K562 (cell line): Measurements from ENCODE around the gene SUCLG1. TPM values are rescaled to one million over a fixed set of nuclear protein-coding genes. Genes with fewer than 3 reads are reported as not detected.

Source experiments
- ATAC-seq: fragments of 200-7000 bp; cut with Tn5 transposase; 3 replicates; pipeline ENCODE4 v1.9.1; 2020; ENCODE audit warnings: moderate library complexity
- BruUV-seq: library from RNA; stranded (reverse); fragments of 400-500 nt; replicated peaks from 2 replicates; lab custom pipeline; 2021; lab: Mats Ljungman, UMichigan
- CTCF ChIA-PET: fragments of 300-600 bp; formaldehyde crosslinking; extraction: SDS; loops from one replicate; lab custom pipeline; 2021; ENCODE audit warnings: low intra/inter-chr PET ratio; lab: Yijun Ruan, JAX
- POLR2A ChIA-PET: fragments of 300-600, 350-650 bp; sonication (Branson Sonifier 250); formaldehyde crosslinking; extraction: SDS; loops from one replicate; lab custom pipeline; 2021; ENCODE audit warnings: antibody characterized with exemption, inconsistent platforms; lab: Yijun Ruan, JAX
- DNase-seq, 4 experiments: peaks; one replicate each; pipeline versions ENCODE4 v3.0.0 to v3.0.0-alpha.2; 2011 to 2018; ENCODE audit warnings: low spot score in 3 of 4, mixed read lengths in 3 of 4; ENCODE audit errors: extremely low read depth in 1 of 4
- FAIRE-seq: peaks from 2 replicates; lab custom pipeline; 2011; peaks lifted over from hg19 to GRCh38; lab: Jason Lieb, UNC
- H2AFZ ChIP-seq: 2 replicates; pipeline ENCODE4 v1.6.0; 2011; ENCODE audit warnings: low read depth, low read length, control low read depth, inconsistent platforms
- H3K27ac ChIP-seq: fragments of 200-600 bp; 3 replicates; pipeline ENCODE4 v1.8.0; 2011; ENCODE audit warnings: low read depth, mild to moderate bottlenecking, control low read depth, inconsistent platforms, low read length, moderate library complexity, mixed read lengths; ENCODE audit errors: extremely low read depth
- H3K27me3 ChIP-seq, 2 experiments: fragments of 300-600 bp in 1 of 2; 2 replicates in 1 of 2; 3 replicates in 1 of 2; pipeline versions ENCODE4 v1.6.0 to v1.8.0; 2011; ENCODE audit warnings: inconsistent platforms in 2 of 2, low read length in 2 of 2, mild to moderate bottlenecking in 1 of 2, mixed read lengths in 1 of 2, moderate library complexity in 1 of 2; ENCODE audit not compliant: control insufficient read depth in 2 of 2, insufficient read depth in 2 of 2
- H3K36me3 ChIP-seq: fragments of 300-600 bp; 3 replicates; pipeline ENCODE4 v1.8.0; 2011; ENCODE audit warnings: mild to moderate bottlenecking, low read length, inconsistent platforms; ENCODE audit not compliant: control insufficient read depth, insufficient read depth
- H3K4me1 ChIP-seq, 2 experiments: fragments of 200-600 bp in 1 of 2; replicated peaks in 1 of 2; 2 replicates in 1 of 2; 3 replicates in 1 of 2; pipeline versions ENCODE4 v1.5.1 to v1.8.0; 2011; ENCODE audit warnings: inconsistent platforms in 2 of 2, low read length in 2 of 2, mild to moderate bottlenecking in 1 of 2, mixed read lengths in 1 of 2, moderate library complexity in 1 of 2; ENCODE audit not compliant: control insufficient read depth in 2 of 2, insufficient read depth in 2 of 2
- H3K4me2 ChIP-seq: 2 replicates; pipeline ENCODE4 v1.6.1; 2011; ENCODE audit warnings: low read length, control low read depth, inconsistent platforms, mixed read lengths; ENCODE audit not compliant: insufficient read depth
- H3K4me3 ChIP-seq: fragments of 200-600 bp; sonication (generic), shearing (Covaris generic); 2 replicates; pipeline ENCODE4 v1.5.1; 2016; ENCODE audit warnings: control low read depth, inconsistent platforms
- H3K79me2 ChIP-seq: fragments of 200-600 bp; 3 replicates; pipeline ENCODE4 v1.8.0; 2011; ENCODE audit warnings: low read length, inconsistent platforms; ENCODE audit not compliant: control insufficient read depth, insufficient read depth
- H3K9ac ChIP-seq, 2 experiments: 2 replicates each; pipeline versions ENCODE4 v1.6.0 to v1.6.1; 2011; ENCODE audit warnings: low read depth in 2 of 2, low read length in 2 of 2, control low read depth in 1 of 2, inconsistent platforms in 1 of 2, mild to moderate bottlenecking in 1 of 2, mixed read lengths in 1 of 2; ENCODE audit not compliant: insufficient read depth in 1 of 2
- H3K9me1 ChIP-seq: one replicate; pipeline ENCODE4 v1.6.0; 2011; ENCODE audit warnings: inconsistent platforms, mild to moderate bottlenecking, low read length, moderate library complexity; ENCODE audit not compliant: control insufficient read depth, insufficient read depth
- H3K9me3 ChIP-seq: replicated peaks from 2 replicates; pipeline ENCODE4 v1.5.1; 2011; ENCODE audit warnings: low read depth, low read length, inconsistent platforms; ENCODE audit not compliant: control insufficient read depth, insufficient read depth
- H4K20me1 ChIP-seq: replicated peaks from 2 replicates; pipeline ENCODE4 v1.6.1; 2011; ENCODE audit warnings: low read length, inconsistent platforms, mixed read lengths; ENCODE audit not compliant: control insufficient read depth, insufficient read depth
- ASH1L ChIP-seq: fragments of 450-650 bp; IDR thresholded peaks from 2 replicates; pipeline ENCODE4 v1.6.1; 2018; ENCODE audit warnings: borderline replicate concordance, mild to moderate bottlenecking, low read depth; ENCODE audit not compliant: partially characterized antibody
- CHD2 ChIP-seq: IDR thresholded peaks from 2 replicates; pipeline ENCODE4 v1.6.1; 2011; ENCODE audit warnings: low read depth, low read length
- FOXA1 ChIP-seq: fragments of 450-650 bp; IDR thresholded peaks from 2 replicates; pipeline ENCODE4 v1.6.1; 2016; ENCODE audit warnings: mild to moderate bottlenecking, borderline replicate concordance
- PHF8 ChIP-seq: fragments of 200-600 bp; sonication (generic); IDR thresholded peaks from 2 replicates; pipeline ENCODE4 v1.6.1; 2012; ENCODE audit warnings: mixed run types, mild to moderate bottlenecking, inconsistent platforms, low read length, moderate library complexity, borderline replicate concordance
- RFX5 ChIP-seq: IDR thresholded peaks from 2 replicates; pipeline ENCODE4 v1.6.1; 2011; ENCODE audit warnings: low read depth, mild to moderate bottlenecking, improper control_type of control experiment, low read length
- SETDB1 ChIP-seq: IDR thresholded peaks from one replicate; pipeline ENCODE4 v1.6.1; 2012; ENCODE audit warnings: low read length, control low read depth, inconsistent platforms
- SMARCC2 ChIP-seq: fragments of 450-650 bp; IDR thresholded peaks from 2 replicates; pipeline ENCODE4 v1.6.1; 2017; ENCODE audit warnings: antibody characterized with exemption, moderate library complexity, mild to moderate bottlenecking, low read depth
- TAF9B ChIP-seq: fragments of 450-650 bp; IDR thresholded peaks from 2 replicates; pipeline ENCODE4 v1.6.1; 2018; ENCODE audit warnings: mild to moderate bottlenecking; ENCODE audit not compliant: partially characterized antibody
- TCF7 ChIP-seq: sonication (generic); IDR thresholded peaks from 2 replicates; pipeline ENCODE4 v1.6.1; 2016; ENCODE audit warnings: antibody characterized with exemption, borderline replicate concordance
- TCF7L2 ChIP-seq: fragments of 150-350 bp; IDR thresholded peaks from 2 replicates; pipeline ENCODE4 v1.6.1; 2016; ENCODE audit warnings: low read depth, mild to moderate bottlenecking, low read length, moderate library complexity
- TEAD2 ChIP-seq: fragments of 450-650 bp; IDR thresholded peaks from 2 replicates; pipeline ENCODE4 v1.6.1; 2016; ENCODE audit warnings: missing genetic modification characterization, control low read depth, missing compliant biosample characterization
- ZNF263 ChIP-seq: sonication (generic); formaldehyde crosslinking; IDR thresholded peaks from 2 replicates; pipeline ENCODE4 v1.8.0; 2022; ENCODE audit warnings: mild to moderate bottlenecking, missing genetic modification reagents, borderline replicate concordance
- ZNF589 ChIP-seq: fragments of 200-800 bp; sonication (Bioruptor generic); IDR thresholded peaks from 2 replicates; pipeline ENCODE4 v1.6.1; 2016; ENCODE audit warnings: low read depth, missing genetic modification characterization, missing compliant biosample characterization
- WGBS: fragments of 100-300 bp; shearing (Covaris generic); methylation state at CpG from one replicate; pipeline ENCODE4 v1.1.6; 2016; ENCODE audit warnings: low coverage, mixed read lengths; ENCODE audit not compliant: insufficient coverage; ENCODE audit errors: missing lambda C conversion rate; 5-methylcytosine and 5-hydroxymethylcytosine counted together
- in situ Hi-C: fragments of 300-500 bp; cut with MboI; formaldehyde crosslinking; loops from 4 replicates; pipeline ENCODE4 v1.15.0; 2018; ENCODE audit warnings: inconsistent platforms, mixed read lengths
- intact Hi-C: fragments of 100-400 bp; cut with micrococcal nuclease; formaldehyde crosslinking; loops from 2 replicates; pipeline ENCODE4 v1.14.2; 2022
- polyA plus RNA-seq, 8 experiments: library from polyadenylated mRNA; depleted of rRNA in 4 of 8; stranded (reverse) in 5 of 8; unstranded in 3 of 8; fragments of >200 nt; fragmentation: Nextera tagmentation in 2 of 8; fragmentation: Illumina TruSeq in 1 of 8; extraction: Ambion mirVana in 2 of 8; extraction: Trizol in 1 of 8; gene quantifications; 2 replicates each; pipeline versions ENCODE4 v1.2.1 to v1.2.3, GENCODE V29; 2011 to 2014; ENCODE audit warnings: inconsistent platforms in 1 of 8, missing spikeins in 1 of 8
- total RNA-seq, 7 experiments: library from RNA; depleted of rRNA in 6 of 7; stranded (reverse); fragments of >200 nt in 6 of 7; fragmentation: Illumina TruSeq in 2 of 7; extraction: Trizol in 2 of 7; gene quantifications; 2 replicates each; pipeline versions ENCODE4 v1.2.1 to v1.2.3, GENCODE V29; 2011 to 2021; ENCODE audit warnings: low replicate concordance in 1 of 7
- TF ChIP-seq, protein P1 (sequence below), 2 experiments: fragments of 450-650 bp; IDR thresholded peaks; 2 replicates each; pipeline ENCODE4 v1.6.1; 2016
- TF ChIP-seq, protein P2 (sequence below), 2 experiments: fragments of 450-650 bp in 1 of 2; IDR thresholded peaks; 2 replicates each; pipeline ENCODE4 v1.6.1; 2011 to 2017; ENCODE audit warnings: low read depth in 2 of 2, antibody characterized with exemption in 1 of 2, borderline replicate concordance in 1 of 2, low read length in 1 of 2, mild to moderate bottlenecking in 1 of 2, mixed read lengths in 1 of 2; ENCODE audit not compliant: control insufficient read depth in 1 of 2
- TF ChIP-seq, protein P3 (sequence below): fragments of 250-450 bp; sonication (Bioruptor Pico); IDR thresholded peaks from 2 replicates; pipeline ENCODE4 v1.4.0; 2020; ENCODE audit warnings: mild to moderate bottlenecking, moderate library complexity, borderline replicate concordance

The SUCLG1 gene
- total and polyA plus RNA-seq, 9 of the 15 experiments (the other 6 are each of a cell fraction or from before 2014, with no cell fraction given), result 90.5 to 325 (median 115) TPM

DNA sequence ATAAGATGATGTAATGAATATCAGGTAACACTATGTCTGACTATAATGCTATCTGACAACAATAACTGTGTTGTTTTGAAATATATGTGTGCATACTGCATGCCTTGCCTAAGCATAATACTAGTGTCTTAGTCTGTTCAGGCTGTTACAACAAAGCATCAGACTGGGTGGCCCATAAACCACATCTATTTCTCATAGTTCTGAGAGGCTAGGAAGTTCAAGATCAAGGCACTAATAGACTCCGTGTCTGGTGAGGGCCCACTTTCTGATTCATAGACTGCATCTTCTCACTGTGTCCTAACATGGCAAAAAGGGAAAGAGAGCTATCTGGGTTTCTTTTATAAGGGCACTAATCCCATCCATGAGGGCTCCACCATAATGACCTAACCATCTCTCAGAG lies 80.1 kb downstream of the SUCLG1 start (continued):
- TF ChIP-seq ZNF589, result no peak
- TF ChIP-seq CHD2, result no peak
- TF ChIP-seq SETDB1, result no peak
- TF ChIP-seq ZNF263 (CRISPR knock-in tag), result no peak
- no peak for TF ChIP-seq PHF8
- no peak for TF ChIP-seq TAF9B
- TF ChIP-seq, protein P1, sequence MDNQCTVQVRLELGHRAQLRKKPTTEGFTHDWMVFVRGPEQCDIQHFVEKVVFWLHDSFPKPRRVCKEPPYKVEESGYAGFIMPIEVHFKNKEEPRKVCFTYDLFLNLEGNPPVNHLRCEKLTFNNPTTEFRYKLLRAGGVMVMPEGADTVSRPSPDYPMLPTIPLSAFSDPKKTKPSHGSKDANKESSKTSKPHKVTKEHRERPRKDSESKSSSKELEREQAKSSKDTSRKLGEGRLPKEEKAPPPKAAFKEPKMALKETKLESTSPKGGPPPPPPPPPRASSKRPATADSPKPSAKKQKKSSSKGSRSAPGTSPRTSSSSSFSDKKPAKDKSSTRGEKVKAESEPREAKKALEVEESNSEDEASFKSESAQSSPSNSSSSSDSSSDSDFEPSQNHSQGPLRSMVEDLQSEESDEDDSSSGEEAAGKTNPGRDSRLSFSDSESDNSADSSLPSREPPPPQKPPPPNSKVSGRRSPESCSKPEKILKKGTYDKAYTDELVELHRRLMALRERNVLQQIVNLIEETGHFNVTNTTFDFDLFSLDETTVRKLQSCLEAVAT (IDR thresholded peaks at IDR 0.05), result no peak
- TF ChIP-seq TCF7, result no peak

DNA sequence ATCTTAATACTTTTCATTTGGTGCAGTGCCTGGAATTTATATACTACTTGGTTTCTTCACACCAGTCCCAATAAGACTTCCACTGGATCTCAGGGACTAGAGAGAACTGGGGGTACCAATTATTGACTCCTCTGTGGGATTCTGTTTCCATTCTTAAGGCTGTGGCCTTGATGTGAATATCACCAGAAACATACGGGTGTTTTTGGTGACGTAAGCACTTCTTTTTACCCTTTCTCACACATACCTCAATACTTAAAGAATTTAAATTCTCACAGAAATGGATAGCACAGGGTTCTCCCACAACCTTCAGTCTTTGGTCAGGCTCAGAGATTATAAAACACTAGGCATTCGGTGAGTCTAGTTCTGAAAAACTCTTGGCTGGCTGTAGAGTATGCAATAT lies 84.1 kb downstream of the SUCLG1 start:
- FAIRE-seq (no peak), DNase-seq (no peak), ATAC-seq (no peak)
- H3K27ac ChIP-seq, result no peak overlapping the region
- no peak overlapping the region for H3K9ac ChIP-seq
- 0% methylated on average over 3 of the region's 3 CpGs for WGBS
- H2AFZ ChIP-seq, result no peak overlapping the region
- no peaks in the 10 kb centered on the region for H3K79me2 ChIP-seq
- CTCF ChIA-PET, result no interaction called here
- no peak overlapping the region for H3K4me3 ChIP-seq
- POLR2A ChIA-PET, result no interaction called here
- H3K27me3 ChIP-seq, result no peaks in the 10 kb centered on the region
- no peak overlapping the region for H3K4me2 ChIP-seq
- intact Hi-C loops (no loop called here), in situ Hi-C loops (no loop called here)
- no peaks in the 10 kb centered on the region for H3K36me3 ChIP-seq
- no peaks in the 10 kb centered on the region for H3K4me1 ChIP-seq
- H3K9me1 ChIP-seq, result no peaks in the 10 kb centered on the region
- no peaks in the 10 kb centered on the region for H4K20me1 ChIP-seq
- no peaks in the 10 kb centered on the region for H3K9me3 ChIP-seq
- no TSS peak for BruUV-seq
- TF ChIP-seq TEAD2 (tag) (no peak), TCF7L2 (no peak), FOXA1 (no peak), RFX5 (no peak), ASH1L (no peak), SMARCC2 (no peak)
- TF ChIP-seq, protein P2, sequence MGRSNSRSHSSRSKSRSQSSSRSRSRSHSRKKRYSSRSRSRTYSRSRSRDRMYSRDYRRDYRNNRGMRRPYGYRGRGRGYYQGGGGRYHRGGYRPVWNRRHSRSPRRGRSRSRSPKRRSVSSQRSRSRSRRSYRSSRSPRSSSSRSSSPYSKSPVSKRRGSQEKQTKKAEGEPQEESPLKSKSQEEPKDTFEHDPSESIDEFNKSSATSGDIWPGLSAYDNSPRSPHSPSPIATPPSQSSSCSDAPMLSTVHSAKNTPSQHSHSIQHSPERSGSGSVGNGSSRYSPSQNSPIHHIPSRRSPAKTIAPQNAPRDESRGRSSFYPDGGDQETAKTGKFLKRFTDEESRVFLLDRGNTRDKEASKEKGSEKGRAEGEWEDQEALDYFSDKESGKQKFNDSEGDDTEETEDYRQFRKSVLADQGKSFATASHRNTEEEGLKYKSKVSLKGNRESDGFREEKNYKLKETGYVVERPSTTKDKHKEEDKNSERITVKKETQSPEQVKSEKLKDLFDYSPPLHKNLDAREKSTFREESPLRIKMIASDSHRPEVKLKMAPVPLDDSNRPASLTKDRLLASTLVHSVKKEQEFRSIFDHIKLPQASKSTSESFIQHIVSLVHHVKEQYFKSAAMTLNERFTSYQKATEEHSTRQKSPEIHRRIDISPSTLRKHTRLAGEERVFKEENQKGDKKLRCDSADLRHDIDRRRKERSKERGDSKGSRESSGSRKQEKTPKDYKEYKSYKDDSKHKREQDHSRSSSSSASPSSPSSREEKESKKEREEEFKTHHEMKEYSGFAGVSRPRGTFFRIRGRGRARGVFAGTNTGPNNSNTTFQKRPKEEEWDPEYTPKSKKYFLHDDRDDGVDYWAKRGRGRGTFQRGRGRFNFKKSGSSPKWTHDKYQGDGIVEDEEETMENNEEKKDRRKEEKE (IDR thresholded peaks at IDR 0.05; ENCODE audit: borderline replicate concordance in 1 of 2, control insufficient read depth in 1 of 2, low read depth in 2 of 2, low read length in 1 of 2), result no peak
- TF ChIP-seq, protein P3, sequence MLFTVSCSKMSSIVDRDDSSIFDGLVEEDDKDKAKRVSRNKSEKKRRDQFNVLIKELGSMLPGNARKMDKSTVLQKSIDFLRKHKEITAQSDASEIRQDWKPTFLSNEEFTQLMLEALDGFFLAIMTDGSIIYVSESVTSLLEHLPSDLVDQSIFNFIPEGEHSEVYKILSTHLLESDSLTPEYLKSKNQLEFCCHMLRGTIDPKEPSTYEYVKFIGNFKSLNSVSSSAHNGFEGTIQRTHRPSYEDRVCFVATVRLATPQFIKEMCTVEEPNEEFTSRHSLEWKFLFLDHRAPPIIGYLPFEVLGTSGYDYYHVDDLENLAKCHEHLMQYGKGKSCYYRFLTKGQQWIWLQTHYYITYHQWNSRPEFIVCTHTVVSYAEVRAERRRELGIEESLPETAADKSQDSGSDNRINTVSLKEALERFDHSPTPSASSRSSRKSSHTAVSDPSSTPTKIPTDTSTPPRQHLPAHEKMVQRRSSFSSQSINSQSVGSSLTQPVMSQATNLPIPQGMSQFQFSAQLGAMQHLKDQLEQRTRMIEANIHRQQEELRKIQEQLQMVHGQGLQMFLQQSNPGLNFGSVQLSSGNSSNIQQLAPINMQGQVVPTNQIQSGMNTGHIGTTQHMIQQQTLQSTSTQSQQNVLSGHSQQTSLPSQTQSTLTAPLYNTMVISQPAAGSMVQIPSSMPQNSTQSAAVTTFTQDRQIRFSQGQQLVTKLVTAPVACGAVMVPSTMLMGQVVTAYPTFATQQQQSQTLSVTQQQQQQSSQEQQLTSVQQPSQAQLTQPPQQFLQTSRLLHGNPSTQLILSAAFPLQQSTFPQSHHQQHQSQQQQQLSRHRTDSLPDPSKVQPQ (CRISPR knock-in tag), result no peak
